SU-DHL-6 (cell line): ENCODE data around the gene NDUFAF7.

Experiments used
- H2AFZ ChIP-seq: fragments of 200-600 bp; sonication (generic); 2 replicates; pipeline ENCODE4 v1.6.1; 2014; ENCODE audit warnings: low read depth, mild to moderate bottlenecking, moderate library complexity, mixed read lengths, antibody characterized with exemption, low read length; ENCODE audit not compliant: severe bottlenecking
- H3F3A ChIP-seq: fragments of 200-600 bp; shearing (Covaris generic); 2 replicates; pipeline ENCODE4 v1.6.0; 2016; ENCODE audit warnings: antibody characterized with exemption, mild to moderate bottlenecking; ENCODE audit not compliant: insufficient read depth
- H3K27ac ChIP-seq: fragments of 200-600 bp; sonication (generic); 2 replicates; pipeline ENCODE4 v1.5.1; 2016; ENCODE audit warnings: low read depth, mild to moderate bottlenecking, low read length, moderate library complexity, mixed read lengths
- H3K27me3 ChIP-seq: fragments of 200-600 bp; sonication (generic), shearing (Covaris generic); 2 replicates; pipeline ENCODE4 v1.6.0; 2014; ENCODE audit warnings: mild to moderate bottlenecking, low read length
- H3K36me3 ChIP-seq: fragments of 200-600 bp; sonication (generic); 2 replicates; pipeline ENCODE4 v1.6.1; 2014; ENCODE audit warnings: mild to moderate bottlenecking, low read length, mixed read lengths
- H3K4me2 ChIP-seq: fragments of 300-600, 200-600 bp; shearing (Covaris generic), sonication (generic); 2 replicates; pipeline ENCODE4 v1.6.0; 2014; ENCODE audit warnings: low read length, low read depth, mild to moderate bottlenecking; ENCODE audit not compliant: poor library complexity, severe bottlenecking
- H3K4me3 ChIP-seq: fragments of 200-600 bp; sonication (generic); 2 replicates; pipeline ENCODE4 v1.5.1; 2014; ENCODE audit warnings: antibody characterized with exemption, low read length, mild to moderate bottlenecking, mixed read lengths; ENCODE audit not compliant: insufficient read depth, poor library complexity, severe bottlenecking
- H3K79me2 ChIP-seq: fragments of 200-600 bp; sonication (generic); 2 replicates; pipeline ENCODE4 v1.6.1; 2014; ENCODE audit warnings: mild to moderate bottlenecking, low read length, moderate library complexity; ENCODE audit not compliant: insufficient read depth
- H3K9ac ChIP-seq: fragments of 200-600 bp; sonication (generic); 2 replicates; pipeline ENCODE4 v1.7.0; 2014; ENCODE audit warnings: mild to moderate bottlenecking, low read length
- H3K9me2 ChIP-seq: fragments of 200-600 bp; sonication (generic); replicated peaks from 2 replicates; pipeline ENCODE4 v1.6.1; 2014; ENCODE audit warnings: low read length; ENCODE audit not compliant: insufficient read depth
- H3K9me3 ChIP-seq: fragments of 200-600 bp; sonication (generic); 2 replicates; pipeline ENCODE4 v1.6.1; 2014; ENCODE audit warnings: low read length, mixed read lengths; ENCODE audit not compliant: insufficient read depth
- H4K20me1 ChIP-seq: fragments of 200-600 bp; sonication (generic); 2 replicates; pipeline ENCODE4 v1.6.1; 2014; ENCODE audit warnings: low read depth, mild to moderate bottlenecking, antibody characterized with exemption, low read length, moderate library complexity, mixed read lengths
- CTCF ChIP-seq: fragments of 200-600 bp; sonication (generic); IDR thresholded peaks from one replicate; pipeline ENCODE4 v1.5.1; 2017; ENCODE audit warnings: antibody characterized with exemption, mild to moderate bottlenecking, low read length, moderate library complexity; ENCODE audit not compliant: insufficient read depth, poor library complexity, severe bottlenecking
- EZH2phosphoT487 ChIP-seq: fragments of 200-600 bp; sonication (generic), shearing (Covaris generic); conservative IDR thresholded peaks from 2 replicates; pipeline ENCODE4 v1.6.1; 2018; ENCODE audit warnings: mild to moderate bottlenecking, antibody characterized with exemption, low read length, moderate library complexity, mixed read lengths

The NDUFAF7 gene

GRCh38 chr2:37244755-37245154, 13.3 kb downstream of the NDUFAF7 start:
- Histone ChIP-seq H3K4me2 (no peak overlapping the region), H3K9me2 (no peaks in the 10 kb centered on the region), H3K4me3 (no peak overlapping the region), H3F3A (peaks cover 36% of the 10 kb centered on the region), H2AFZ (no peak overlapping the region), H3K9me3 (no peaks in the 10 kb centered on the region), H3K9ac (no peak overlapping the region), H3K79me2 (no peaks in the 10 kb centered on the region), H3K36me3 (peaks cover 30% of the 10 kb centered on the region; the same call in 1 of the 2 replicates), H3K27me3 (no peaks in the 10 kb centered on the region), H4K20me1 (no peaks in the 10 kb centered on the region), H3K27ac (no peak overlapping the region)
- TF ChIP-seq EZH2phosphoT487 = no peak
- no peak for TF ChIP-seq CTCF

- H3K27me3 ChIP-seq = no peaks in the 10 kb centered on the region
- no peaks in the 10 kb centered on the region for H4K20me1 ChIP-seq
- no peak overlapping the region for H2AFZ ChIP-seq
- no peak for TF ChIP-seq EZH2phosphoT487
- no peak for TF ChIP-seq CTCF
- no peaks in the 10 kb centered on the region for H3K79me2 ChIP-seq
- H3K9me3 ChIP-seq = no peaks in the 10 kb centered on the region
- H3F3A ChIP-seq = peaks cover 47% of the 10 kb centered on the region
- H3K4me3 ChIP-seq = no peak overlapping the region
- H3K4me2 ChIP-seq = no peak overlapping the region
- H3K9me2 ChIP-seq = no peaks in the 10 kb centered on the region
- H3K27ac ChIP-seq = no peak overlapping the region
- H3K9ac ChIP-seq = no peak overlapping the region
- H3K36me3 ChIP-seq = peaks cover 44% of the 10 kb centered on the region
Observed at GRCh38 chr2:37246205-37246604, 14.7 kb downstream of the NDUFAF7 start.

- H3K4me3 ChIP-seq = no peak overlapping the region
- H3K9me3 ChIP-seq = no peaks in the 10 kb centered on the region
- no peaks in the 10 kb centered on the region for H3K9me2 ChIP-seq
- 0 out of 2 replicates have a peak, but pooled peaks cover 3% of the 10 kb centered on the region for H4K20me1 ChIP-seq
- no peak overlapping the region for H3K27ac ChIP-seq
- no peak overlapping the region for H2AFZ ChIP-seq
- H3K36me3 ChIP-seq = peaks cover 63% of the 10 kb centered on the region
- H3K79me2 ChIP-seq = no peaks in the 10 kb centered on the region
- no peaks in the 10 kb centered on the region for H3K27me3 ChIP-seq
- peaks cover 44% of the 10 kb centered on the region for H3F3A ChIP-seq
- TF ChIP-seq CTCF = no peak
- TF ChIP-seq EZH2phosphoT487 = no peak
- H3K4me2 ChIP-seq = no peak overlapping the region
- H3K9ac ChIP-seq = no peak overlapping the region
Observed at GRCh38 chr2:37250869-37251740, 19.6 kb downstream of the NDUFAF7 start.
